C4-2B (cell line): ENCODE results near the gene SPOCK1.

ENCODE experiments used
- ZFX ChIP-seq: fragments of 450-650 bp; IDR thresholded peaks from 2 replicates; pipeline ENCODE4 v1.6.1; 2017
- TF ChIP-seq, protein P1 (sequence below): fragments of 450-650 bp; conservative IDR thresholded peaks from 2 replicates; pipeline ENCODE4 v1.5.1; 2017; ENCODE audit warnings: mild to moderate bottlenecking

DNA sequence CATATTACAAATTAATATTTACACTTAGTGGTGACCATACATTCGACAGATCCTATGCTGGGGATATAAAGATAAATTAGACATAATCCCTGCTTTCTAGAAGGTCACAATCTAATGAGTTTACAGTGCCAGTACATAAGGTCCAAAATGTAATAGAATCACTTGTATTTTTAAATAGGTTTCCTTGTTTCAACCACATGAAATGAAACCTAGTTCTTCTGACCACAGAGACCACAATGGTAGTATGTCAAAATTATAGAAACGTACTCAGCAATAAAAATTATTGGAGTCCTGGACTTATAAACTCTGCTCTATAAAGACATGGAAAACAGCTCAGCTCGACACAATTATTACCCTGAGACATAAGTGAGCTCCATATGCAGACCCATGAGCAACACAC, 444.3 kb downstream of the SPOCK1 start:
- TF ChIP-seq, protein P1, sequence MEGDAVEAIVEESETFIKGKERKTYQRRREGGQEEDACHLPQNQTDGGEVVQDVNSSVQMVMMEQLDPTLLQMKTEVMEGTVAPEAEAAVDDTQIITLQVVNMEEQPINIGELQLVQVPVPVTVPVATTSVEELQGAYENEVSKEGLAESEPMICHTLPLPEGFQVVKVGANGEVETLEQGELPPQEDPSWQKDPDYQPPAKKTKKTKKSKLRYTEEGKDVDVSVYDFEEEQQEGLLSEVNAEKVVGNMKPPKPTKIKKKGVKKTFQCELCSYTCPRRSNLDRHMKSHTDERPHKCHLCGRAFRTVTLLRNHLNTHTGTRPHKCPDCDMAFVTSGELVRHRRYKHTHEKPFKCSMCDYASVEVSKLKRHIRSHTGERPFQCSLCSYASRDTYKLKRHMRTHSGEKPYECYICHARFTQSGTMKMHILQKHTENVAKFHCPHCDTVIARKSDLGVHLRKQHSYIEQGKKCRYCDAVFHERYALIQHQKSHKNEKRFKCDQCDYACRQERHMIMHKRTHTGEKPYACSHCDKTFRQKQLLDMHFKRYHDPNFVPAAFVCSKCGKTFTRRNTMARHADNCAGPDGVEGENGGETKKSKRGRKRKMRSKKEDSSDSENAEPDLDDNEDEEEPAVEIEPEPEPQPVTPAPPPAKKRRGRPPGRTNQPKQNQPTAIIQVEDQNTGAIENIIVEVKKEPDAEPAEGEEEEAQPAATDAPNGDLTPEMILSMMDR = no peak
- no peak for TF ChIP-seq ZFX
